Esophagus muscularis mucosa (tissue), 4 donors: ENCODE results near the gene CRISPLD2. TPM values are rescaled to one million over a fixed set of nuclear protein-coding genes. Genes with fewer than 3 reads are reported as not detected.

Source experiments
- DNase-seq: peaks from one replicate; pipeline ENCODE4 v3.0.0-alpha.2; 2017; ENCODE audit errors: extremely low spot score
- H3K27ac ChIP-seq, 4 donors: fragments of 200-600 bp; sonication (generic); replicated peaks in 1 of 4; 1 replicate in 3 of 4; 2 replicates in 1 of 4; pipeline ENCODE4 v1.5.1; 2016 to 2019; ENCODE audit warnings: mild to moderate bottlenecking in 1 of 4
- H3K27me3 ChIP-seq, 4 donors: fragments of 200-600 bp; sonication (generic); one replicate each; pipeline versions ENCODE4 v1.5.1 to v1.6.0; 2016 to 2019
- H3K36me3 ChIP-seq, 4 donors: fragments of 200-600 bp; sonication (generic); one replicate each; pipeline ENCODE4 v1.5.1; 2016 to 2019
- H3K4me1 ChIP-seq, 4 donors: fragments of 200-600 bp; sonication (generic); one replicate each; pipeline ENCODE4 v1.5.1; 2016 to 2019
- H3K4me3 ChIP-seq, 4 donors: fragments of 200-600 bp; sonication (generic); 1 replicate in 2 of 4; 2 replicates in 2 of 4; pipeline ENCODE4 v1.5.1; 2016 to 2019; ENCODE audit warnings: mild to moderate bottlenecking in 4 of 4, moderate library complexity in 1 of 4
- H3K9me3 ChIP-seq, 4 donors: fragments of 200-600 bp; sonication (generic); 1 replicate in 3 of 4; 2 replicates in 1 of 4; pipeline ENCODE4 v1.5.1; 2016 to 2019
- CTCF ChIP-seq, 3 experiments: fragments of 200-600 bp in 2 of 3; fragments of 450-650 bp in 1 of 3; sonication (generic) in 2 of 3; IDR thresholded peaks; one replicate each; pipeline ENCODE4 v1.5.1; 2017 to 2019; ENCODE audit warnings: antibody characterized with exemption in 3 of 3, mild to moderate bottlenecking in 2 of 3, moderate library complexity in 1 of 3
- EP300 ChIP-seq: sonication (generic); formaldehyde crosslinking; IDR thresholded peaks from one replicate; pipeline ENCODE4 v1.6.1; 2017; ENCODE audit warnings: antibody characterized with exemption
- POLR2A ChIP-seq: fragments of 450-650 bp; IDR thresholded peaks from one replicate; pipeline ENCODE4 v1.6.1; 2017; ENCODE audit warnings: antibody characterized with exemption, moderate library complexity, mild to moderate bottlenecking, low read depth
- POLR2AphosphoS5 ChIP-seq, 2 donors: sonication (generic); formaldehyde crosslinking; IDR thresholded peaks; one replicate each; pipeline ENCODE4 v1.6.1; 2017; ENCODE audit warnings: antibody characterized with exemption in 2 of 2
- WGBS: methylation state at CpG from one replicate; pipeline ENCODE4 v1.1.5; 2018; 5-methylcytosine and 5-hydroxymethylcytosine counted together
- intact Hi-C: fragments of 100-400 bp; cut with DNase I; formaldehyde crosslinking; loops from one replicate; pipeline ENCODE4 v1.15.1; 2023
- total RNA-seq, 4 donors: library from RNA; depleted of rRNA; stranded (reverse); fragments of >200 nt; gene quantifications; one replicate each; pipeline versions ENCODE4 v1.1.0 to v1.2.1, GENCODE V29; 2016

CRISPLD2 gene
- total RNA-seq, 4 donors from 2014 or later, result 230 to 568 (median 289) TPM

GRCh38 chr16:84821728-84822689 lies 2.2 kb downstream of the CRISPLD2 start:
- Histone ChIP-seq H3K9me3 (no peaks in the 10 kb centered on the region), H3K36me3 (peaks cover 0 to 5% (median 0%) of the 10 kb centered on the region in 4 donors), H3K4me3 (peak overlapping the region; percentile 70 to 95 (median 76)), H3K27ac (peak overlapping the region; percentile 94 to 97 (median 96)), H3K4me1 (peaks cover 19 to 67% (median 58%) of the 10 kb centered on the region in 4 donors), H3K27me3 (peaks cover 0 to 10% (median 0%) of the 10 kb centered on the region in 4 donors)
- intact Hi-C loops, result no loop called here
- WGBS, result 37% methylated on average over 12 of the region's 13 CpGs
- TF ChIP-seq CTCF (IDR thresholded peaks at IDR 0.05) (no peak), POLR2AphosphoS5 (IDR thresholded peaks at IDR 0.05) (peak in 1 of 2 donors; percentile 62)
- no peak for DNase-seq

GRCh38 chr16:84822990-84823389 lies 3.2 kb downstream of the CRISPLD2 start:
- intact Hi-C loops, result no loop called here
- peaks cover 0 to 5% (median 0%) of the 10 kb centered on the region in 4 donors for H3K36me3 ChIP-seq
- DNase-seq, result no peak
- peaks cover 0 to 10% (median 0%) of the 10 kb centered on the region in 4 donors for H3K27me3 ChIP-seq
- H3K9me3 ChIP-seq, result no peaks in the 10 kb centered on the region
- H3K27ac ChIP-seq, result peak overlapping the region; percentile 94 to 97 (median 96)
- H3K4me3 ChIP-seq, result peak overlapping the region; percentile 70 to 95 (median 76)
- TF ChIP-seq POLR2A, result no peak
- no peak for TF ChIP-seq CTCF (IDR thresholded peaks at IDR 0.05)
- TF ChIP-seq POLR2AphosphoS5 (IDR thresholded peaks at IDR 0.05), result no peak
- no peak for TF ChIP-seq EP300
- WGBS, result 88% methylated on average over 6 of the region's 6 CpGs
- H3K4me1 ChIP-seq, result peaks cover 19 to 77% (median 68%) of the 10 kb centered on the region in 4 donors

GRCh38 chr16:84823484-84823883 lies 3.7 kb downstream of the CRISPLD2 start:
- Histone ChIP-seq H3K27me3 (peaks cover 0 to 10% (median 0%) of the 10 kb centered on the region in 4 donors), H3K4me3 (peak overlapping the region; percentile 70 to 95 (median 76)), H3K4me1 (peaks cover 19 to 82% (median 73%) of the 10 kb centered on the region in 4 donors), H3K9me3 (no peaks in the 10 kb centered on the region), H3K36me3 (peaks cover 0 to 5% (median 0%) of the 10 kb centered on the region in 4 donors), H3K27ac (peak overlapping the region; percentile 94 to 97 (median 96))
- WGBS, result 58% methylated on average over 8 of the region's 8 CpGs
- TF ChIP-seq POLR2AphosphoS5 (IDR thresholded peaks at IDR 0.05) (peak in 1 of 2 donors; percentile 56), CTCF (IDR thresholded peaks at IDR 0.05) (no peak)
- intact Hi-C loops, result no loop called here
- DNase-seq, result no peak

GRCh38 chr16:84823926-84824325 lies 4.1 kb downstream of the CRISPLD2 start:
- H3K27ac ChIP-seq, result peak overlapping the region; percentile 94 to 97 (median 96)
- no peak for DNase-seq
- no peaks in the 10 kb centered on the region for H3K9me3 ChIP-seq
- intact Hi-C loops, result no loop called here
- H3K4me3 ChIP-seq, result peak overlapping the region; percentile 70 to 95 (median 76)
- no peak for TF ChIP-seq POLR2AphosphoS5 (IDR thresholded peaks at IDR 0.05)
- no peak for TF ChIP-seq CTCF (IDR thresholded peaks at IDR 0.05)
- no peak for TF ChIP-seq EP300
- WGBS, result 69% methylated on average over 5 of the region's 5 CpGs
- peaks cover 21 to 87% (median 77%) of the 10 kb centered on the region in 4 donors for H3K4me1 ChIP-seq
- peaks cover 0 to 10% (median 0%) of the 10 kb centered on the region in 4 donors for H3K27me3 ChIP-seq
- H3K36me3 ChIP-seq, result peaks cover 0 to 5% (median 0%) of the 10 kb centered on the region in 4 donors
